PC-3 (cell line): ENCODE measurements around the gene EXOC6B. TPM values are rescaled to one million over a fixed set of nuclear protein-coding genes. Genes with fewer than 3 reads are reported as not detected.

Experiments
- ATAC-seq: fragments of 200-7000 bp; cut with Tn5 transposase; 2 replicates; pipeline ENCODE4 v1.9.1; 2020; ENCODE audit warnings: mild to moderate bottlenecking, moderate library complexity
- BruUV-seq: library from RNA; stranded (reverse); fragments of 400-500 nt; replicated peaks from 2 replicates; lab custom pipeline; 2021; lab: Mats Ljungman, UMichigan
- CTCF ChIA-PET: fragments of 300-600 bp; sonication (Branson Sonifier 250); formaldehyde crosslinking; loops from one replicate; lab custom pipeline; 2022; ENCODE audit warnings: antibody characterized with exemption; lab: Charles Lee
- POLR2A ChIA-PET: fragments of 300-600 bp; sonication (Branson Sonifier 250); formaldehyde crosslinking; loops from one replicate; lab custom pipeline; 2022; ENCODE audit warnings: antibody characterized with exemption; ENCODE audit not compliant: unreplicated experiment; lab: Charles Lee
- DNase-seq: peaks from one replicate; pipeline ENCODE4 v3.0.0-alpha.2; 2015
- H2AFZ ChIP-seq: fragments of 300-600 bp; sonication (generic); 2 replicates; pipeline ENCODE4 v1.6.0; 2016; ENCODE audit warnings: antibody characterized with exemption, low read length
- H3F3A ChIP-seq: fragments of 300-600 bp; sonication (generic); one replicate; pipeline ENCODE4 v1.6.0; 2017; ENCODE audit warnings: antibody characterized with exemption, low read length, control low read depth, mild to moderate bottlenecking; ENCODE audit not compliant: unreplicated experiment
- H3K27ac ChIP-seq: fragments of 300-600 bp; sonication (generic); 2 replicates; pipeline ENCODE4 v1.5.1; 2016; ENCODE audit warnings: mild to moderate bottlenecking, low read length
- H3K27me3 ChIP-seq: fragments of 300-600 bp; sonication (generic); 2 replicates; pipeline ENCODE4 v1.6.1; 2016; ENCODE audit warnings: low read length, mixed read lengths
- H3K36me3 ChIP-seq: fragments of 300-600 bp; sonication (generic); 2 replicates; pipeline ENCODE4 v1.6.1; 2016; ENCODE audit warnings: low read depth, mixed run types, low read length, mixed read lengths
- H3K4me1 ChIP-seq: fragments of 300-600 bp; sonication (generic); 2 replicates; pipeline ENCODE4 v1.5.1; 2016; ENCODE audit warnings: low read length; ENCODE audit not compliant: insufficient read depth
- H3K4me2 ChIP-seq: fragments of 300-600 bp; sonication (generic); 2 replicates; pipeline ENCODE4 v1.6.0; 2016; ENCODE audit warnings: low read length
- H3K4me3 ChIP-seq: fragments of 300-600 bp; sonication (generic); 2 replicates; pipeline ENCODE4 v1.5.1; 2016; ENCODE audit warnings: mild to moderate bottlenecking, low read length, mixed read lengths
- H3K79me2 ChIP-seq: fragments of 300-600 bp; sonication (generic); 2 replicates; pipeline ENCODE4 v1.6.1; 2017; ENCODE audit warnings: low read length, mixed read lengths
- H3K9ac ChIP-seq: fragments of 300-600 bp; sonication (generic); 2 replicates; pipeline ENCODE4 v1.6.0; 2016; ENCODE audit warnings: mild to moderate bottlenecking, low read length
- H3K9me2 ChIP-seq: fragments of 300-600 bp; sonication (generic); replicated peaks from 2 replicates; pipeline ENCODE4 v1.6.1; 2016; ENCODE audit warnings: mixed run types, low read length, mixed read lengths
- H3K9me3 ChIP-seq: fragments of 300-600 bp; sonication (generic); 2 replicates; pipeline ENCODE4 v1.6.1; 2016; ENCODE audit warnings: low read length, mixed read lengths
- H4K20me1 ChIP-seq: fragments of 300-600 bp; sonication (generic); 2 replicates; pipeline ENCODE4 v1.6.1; 2016; ENCODE audit warnings: low read length, mixed read lengths
- EZH2 ChIP-seq: fragments of 300-600 bp; sonication (generic); IDR thresholded peaks from one replicate; pipeline ENCODE4 v1.6.1; 2017; ENCODE audit warnings: antibody characterized with exemption, mild to moderate bottlenecking, low read length; ENCODE audit not compliant: unreplicated experiment
- EZH2phosphoT487 ChIP-seq: fragments of 300-600 bp; sonication (generic); IDR thresholded peaks from 2 replicates; pipeline ENCODE4 v1.6.1; 2018; ENCODE audit warnings: mild to moderate bottlenecking, antibody characterized with exemption, low read length, borderline replicate concordance
- intact Hi-C: fragments of 100-400 bp; cut with micrococcal nuclease; formaldehyde crosslinking; loops from 2 replicates; pipeline ENCODE4 v1.9.0; 2023
- total RNA-seq: library from RNA; depleted of rRNA; stranded (reverse); fragments of >200 nt; gene quantifications from 2 replicates; pipeline ENCODE4 v1.2.3, GENCODE V29; 2014
- TF ChIP-seq, protein P1 (sequence below): fragments of 300-600 bp; sonication (generic); conservative IDR thresholded peaks from 2 replicates; pipeline ENCODE4 v1.5.1; 2017; ENCODE audit warnings: antibody characterized with exemption, low read depth, mild to moderate bottlenecking, low read length

EXOC6B gene
- total RNA-seq, 1 experiment from 2014 or later: 13.9 TPM

DNA sequence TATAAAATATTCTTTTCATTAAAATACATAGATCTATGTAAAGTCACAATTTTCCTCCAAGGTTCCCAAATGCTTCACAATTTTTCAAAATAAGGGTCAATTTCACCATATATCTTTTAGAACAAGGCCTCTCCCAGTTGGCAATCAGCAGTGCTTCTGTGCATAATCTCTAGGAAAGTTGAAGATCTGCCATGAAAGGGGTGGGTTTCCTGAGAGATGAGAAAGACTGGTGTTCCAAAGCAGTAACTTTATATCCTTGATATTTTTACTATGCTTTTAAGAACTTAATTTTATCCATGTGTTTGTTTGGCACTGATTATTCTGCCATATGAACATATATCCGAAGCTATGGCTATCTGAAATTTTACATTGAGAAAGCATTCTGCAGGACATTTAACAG, 478.8 kb downstream of the EXOC6B start:
- no peaks in the 10 kb centered on the region for H3K9me3 ChIP-seq
- POLR2A ChIA-PET: no interaction called here
- H3K27ac ChIP-seq: no peak overlapping the region
- no peak overlapping the region for H3K4me2 ChIP-seq
- H3F3A ChIP-seq: no peaks in the 10 kb centered on the region
- no peaks in the 10 kb centered on the region; the same call in 1 of the 2 replicates for H3K4me1 ChIP-seq
- no peaks in the 10 kb centered on the region for H3K36me3 ChIP-seq
- H4K20me1 ChIP-seq: no peaks in the 10 kb centered on the region
- no peak overlapping the region for H3K4me3 ChIP-seq
- TF ChIP-seq EZH2phosphoT487 (no peak), EZH2 (no peak)
- TF ChIP-seq, protein P1, sequence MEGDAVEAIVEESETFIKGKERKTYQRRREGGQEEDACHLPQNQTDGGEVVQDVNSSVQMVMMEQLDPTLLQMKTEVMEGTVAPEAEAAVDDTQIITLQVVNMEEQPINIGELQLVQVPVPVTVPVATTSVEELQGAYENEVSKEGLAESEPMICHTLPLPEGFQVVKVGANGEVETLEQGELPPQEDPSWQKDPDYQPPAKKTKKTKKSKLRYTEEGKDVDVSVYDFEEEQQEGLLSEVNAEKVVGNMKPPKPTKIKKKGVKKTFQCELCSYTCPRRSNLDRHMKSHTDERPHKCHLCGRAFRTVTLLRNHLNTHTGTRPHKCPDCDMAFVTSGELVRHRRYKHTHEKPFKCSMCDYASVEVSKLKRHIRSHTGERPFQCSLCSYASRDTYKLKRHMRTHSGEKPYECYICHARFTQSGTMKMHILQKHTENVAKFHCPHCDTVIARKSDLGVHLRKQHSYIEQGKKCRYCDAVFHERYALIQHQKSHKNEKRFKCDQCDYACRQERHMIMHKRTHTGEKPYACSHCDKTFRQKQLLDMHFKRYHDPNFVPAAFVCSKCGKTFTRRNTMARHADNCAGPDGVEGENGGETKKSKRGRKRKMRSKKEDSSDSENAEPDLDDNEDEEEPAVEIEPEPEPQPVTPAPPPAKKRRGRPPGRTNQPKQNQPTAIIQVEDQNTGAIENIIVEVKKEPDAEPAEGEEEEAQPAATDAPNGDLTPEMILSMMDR: no peak
- no TSS peak for BruUV-seq
- no peaks in the 10 kb centered on the region for H3K79me2 ChIP-seq
- H3K27me3 ChIP-seq: no peaks in the 10 kb centered on the region
- ATAC-seq (no peak), DNase-seq (no peak)
- intact Hi-C loops: no loop called here
- CTCF ChIA-PET: no interaction called here
- no peaks in the 10 kb centered on the region for H3K9me2 ChIP-seq
- H2AFZ ChIP-seq: no peak overlapping the region
- H3K9ac ChIP-seq: no peak overlapping the region

DNA sequence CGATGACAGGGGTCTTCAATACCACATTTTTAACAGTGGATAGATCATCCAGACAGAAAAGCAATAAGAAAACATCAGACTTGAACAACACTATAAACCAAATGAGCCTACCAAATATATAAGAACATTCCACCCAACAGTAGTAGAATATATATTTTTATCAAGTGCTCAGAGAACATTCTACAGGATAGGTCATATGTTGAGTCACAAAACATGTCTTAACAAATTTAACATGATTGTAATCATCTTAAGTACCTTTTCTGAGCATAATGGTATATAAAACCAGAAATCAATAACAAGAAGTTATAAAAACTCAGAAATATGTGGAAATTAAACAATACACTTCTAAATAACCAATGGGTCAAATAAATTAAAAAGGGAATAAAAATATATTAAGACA, 484.2 kb downstream of the EXOC6B start:
- no peak overlapping the region for H2AFZ ChIP-seq
- H3K4me1 ChIP-seq: no peaks in the 10 kb centered on the region
- H3K4me3 ChIP-seq: no peak overlapping the region
- no peak for ATAC-seq
- no peaks in the 10 kb centered on the region for H4K20me1 ChIP-seq
- no peaks in the 10 kb centered on the region for H3K36me3 ChIP-seq
- no peaks in the 10 kb centered on the region for H3K27me3 ChIP-seq
- CTCF ChIA-PET: no interaction called here
- no peak overlapping the region for H3K27ac ChIP-seq
- TF ChIP-seq EZH2phosphoT487 (no peak), EZH2 (no peak)
- TF ChIP-seq, protein P1: no peak
- POLR2A ChIA-PET: no interaction called here
- H3K79me2 ChIP-seq: no peaks in the 10 kb centered on the region
- H3K9ac ChIP-seq: no peak overlapping the region
- no peak for DNase-seq
- intact Hi-C loops: no loop called here
- no peaks in the 10 kb centered on the region for H3F3A ChIP-seq
- no peak overlapping the region for H3K4me2 ChIP-seq
- no peaks in the 10 kb centered on the region for H3K9me3 ChIP-seq
- BruUV-seq: no TSS peak
- H3K9me2 ChIP-seq: no peaks in the 10 kb centered on the region

DNA sequence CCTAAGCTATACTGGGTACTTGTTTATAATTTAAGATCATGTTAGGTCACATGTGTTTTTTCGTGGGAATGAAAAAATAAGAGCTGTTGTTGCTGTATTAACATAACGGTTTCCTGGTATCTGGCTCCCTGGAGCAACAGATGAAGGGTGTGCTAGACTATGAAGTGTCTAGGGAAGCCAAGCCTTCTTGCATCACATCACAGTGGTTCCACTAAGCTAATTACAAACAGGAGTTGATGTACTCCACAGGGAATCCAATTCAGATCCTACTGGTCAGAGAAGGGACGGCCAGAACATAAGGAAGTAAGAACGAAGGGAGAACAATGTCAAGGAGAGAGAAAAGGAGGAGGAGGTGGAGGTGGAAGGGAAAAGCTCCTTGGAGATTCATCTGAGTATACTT, 485.2 kb downstream of the EXOC6B start:
- POLR2A ChIA-PET: no interaction called here

More for the DNA sequence above, 485.2 kb downstream of the EXOC6B start:
- CTCF ChIA-PET: no interaction called here
- Histone ChIP-seq H4K20me1 (no peaks in the 10 kb centered on the region), H3K9me2 (no peaks in the 10 kb centered on the region), H3K4me1 (no peaks in the 10 kb centered on the region), H3F3A (no peaks in the 10 kb centered on the region), H3K4me2 (no peak overlapping the region), H3K27ac (no peak overlapping the region), H3K36me3 (no peaks in the 10 kb centered on the region), H2AFZ (no peak overlapping the region), H3K9ac (no peak overlapping the region), H3K4me3 (no peak overlapping the region), H3K79me2 (no peaks in the 10 kb centered on the region), H3K27me3 (no peaks in the 10 kb centered on the region), H3K9me3 (no peaks in the 10 kb centered on the region)
- DNase-seq: no peak
- TF ChIP-seq, protein P1: no peak
- no peak for TF ChIP-seq EZH2phosphoT487
- TF ChIP-seq EZH2: no peak
- intact Hi-C loops: no loop called here
- BruUV-seq: no TSS peak
- no peak for ATAC-seq
